BLaER1 treated with 17β-estradiol and CSF1 and Interleukin-3, amounts not matched to agents 10 nM and 100 nM (cell line): ENCODE measurements around the gene UBE2L6.

ENCODE experiments used
- H3K27ac ChIP-seq, 11 experiments: shearing (Covaris generic); formaldehyde crosslinking; 2 replicates each; pipeline ENCODE4 v1.8.1; 2022
- H3K27me3 ChIP-seq, 11 experiments: shearing (Covaris generic); formaldehyde crosslinking; 2 replicates each; pipeline ENCODE4 v1.8.1; 2022
- H3K36me3 ChIP-seq, 11 experiments: shearing (Covaris generic); formaldehyde crosslinking; 2 replicates each; pipeline ENCODE4 v1.8.1; 2022
- H3K4me1 ChIP-seq, 10 experiments: shearing (Covaris generic); formaldehyde crosslinking; 2 replicates each; pipeline ENCODE4 v1.8.1; 2022
- H3K4me2 ChIP-seq, 11 experiments: shearing (Covaris generic); formaldehyde crosslinking; 2 replicates each; pipeline ENCODE4 v1.8.1; 2022
- H3K4me3 ChIP-seq, 10 experiments: shearing (Covaris generic); formaldehyde crosslinking; 2 replicates each; pipeline ENCODE4 v1.8.1; 2022
- H3K9ac ChIP-seq, 11 experiments: shearing (Covaris generic); formaldehyde crosslinking; 2 replicates each; pipeline ENCODE4 v1.8.1; 2022
- H3K9me3 ChIP-seq, 11 experiments: shearing (Covaris generic); formaldehyde crosslinking; replicated peaks in 1 of 11; 2 replicates each; pipeline ENCODE4 v1.8.1; 2022
- H4K20me1 ChIP-seq, 11 experiments: shearing (Covaris generic); formaldehyde crosslinking; 2 replicates each; pipeline ENCODE4 v1.8.1; 2022
- Cebpa-rat ChIP-seq, 11 experiments: shearing (Covaris generic); IDR thresholded peaks; 2 replicates each; pipeline ENCODE4 v1.8.1; 2022

UBE2L6 gene

GRCh38 chr11:57513911-57514537 lies 53.4 kb downstream of the UBE2L6 start:
- peaks cover 0 to 27% (median 10%) of the 10 kb centered on the region in 11 experiments; a peak in 13 of 22 replicates for H4K20me1 ChIP-seq
- TF ChIP-seq Cebpa-rat (IDR thresholded peaks at IDR 0.05), result no peak
- peaks cover 18 to 47% (median 36%) of the 10 kb centered on the region in 10 experiments for H3K4me1 ChIP-seq
- H3K27me3 ChIP-seq, result no peaks in the 10 kb centered on the region
- H3K27ac ChIP-seq, result peak overlapping the region in 10 of 11 experiments; percentile 20 to 88 (median 78); a peak in 19 of 22 replicates
- peaks cover 0 to 29% (median 12%) of the 10 kb centered on the region in 11 experiments; a peak in 11 of 22 replicates for H3K36me3 ChIP-seq
- peak overlapping the region; percentile 93 to 100 (median 97) for H3K4me2 ChIP-seq
- H3K9ac ChIP-seq, result peak overlapping the region; percentile 75 to 90 (median 85); a peak in 21 of 22 replicates
- peak overlapping the region; percentile 79 to 97 (median 88) for H3K4me3 ChIP-seq
- H3K9me3 ChIP-seq, result no peaks in the 10 kb centered on the region

GRCh38 chr11:57513452-57513795 lies 54.0 kb downstream of the UBE2L6 start:
- Histone ChIP-seq H3K4me2 (peak overlapping the region; percentile 93 to 100 (median 97); a peak in 21 of 22 replicates), H3K27ac (peak overlapping the region in 4 of 11 experiments; percentile 1 to 82 (median 72); a peak in 3 of 22 replicates), H3K4me1 (peaks cover 18 to 53% (median 41%) of the 10 kb centered on the region in 10 experiments), H3K9ac (peak overlapping the region in 8 of 11 experiments; percentile 80 to 90 (median 86); a peak in 14 of 22 replicates), H3K36me3 (peaks cover 0 to 35% (median 17%) of the 10 kb centered on the region in 11 experiments; a peak in 12 of 22 replicates), H3K9me3 (no peaks in the 10 kb centered on the region), H3K27me3 (no peaks in the 10 kb centered on the region), H4K20me1 (peaks cover 0 to 30% (median 10%) of the 10 kb centered on the region in 11 experiments; a peak in 14 of 22 replicates), H3K4me3 (peak overlapping the region in 8 of 10 experiments; percentile 84 to 97 (median 89); a peak in 15 of 20 replicates)
- TF ChIP-seq Cebpa-rat (IDR thresholded peaks at IDR 0.05), result no peak

GRCh38 chr11:57512646-57513451 lies 54.6 kb downstream of the UBE2L6 start:
- H3K4me3 ChIP-seq, result peak overlapping the region in 7 of 10 experiments; percentile 84 to 94 (median 89); a peak in 14 of 20 replicates
- no peak for TF ChIP-seq Cebpa-rat (IDR thresholded peaks at IDR 0.05)
- H3K4me1 ChIP-seq, result peaks cover 18 to 57% (median 43%) of the 10 kb centered on the region in 10 experiments
- no peaks in the 10 kb centered on the region for H3K9me3 ChIP-seq
- peak overlapping the region in 10 of 11 experiments; percentile 93 to 99 (median 96); a peak in 19 of 22 replicates for H3K4me2 ChIP-seq
- H3K27ac ChIP-seq, result peak overlapping the region in 4 of 11 experiments; percentile 1 to 82 (median 54); a peak in 5 of 22 replicates
- peaks cover 0 to 36% (median 12%) of the 10 kb centered on the region in 11 experiments; a peak in 14 of 22 replicates for H4K20me1 ChIP-seq
- peak overlapping the region in 7 of 11 experiments; percentile 80 to 90 (median 87); a peak in 12 of 22 replicates for H3K9ac ChIP-seq
- peaks cover 0 to 41% (median 21%) of the 10 kb centered on the region in 11 experiments; a peak in 14 of 22 replicates for H3K36me3 ChIP-seq
- no peaks in the 10 kb centered on the region for H3K27me3 ChIP-seq

GRCh38 chr11:57511741-57512430 lies 55.6 kb downstream of the UBE2L6 start:
- peaks cover 0 to 50% (median 31%) of the 10 kb centered on the region in 11 experiments; a peak in 16 of 22 replicates for H3K36me3 ChIP-seq
- H3K27me3 ChIP-seq, result no peaks in the 10 kb centered on the region
- H3K9ac ChIP-seq, result peak overlapping the region in 2 of 11 experiments; percentile 21 to 87; a peak in 3 of 22 replicates
- peaks cover 0 to 43% (median 19%) of the 10 kb centered on the region in 11 experiments; a peak in 15 of 22 replicates for H4K20me1 ChIP-seq
- no peak for TF ChIP-seq Cebpa-rat (IDR thresholded peaks at IDR 0.05)
- peak overlapping the region in 2 of 11 experiments; percentile 46 to 62; a peak in 3 of 22 replicates for H3K27ac ChIP-seq
- peak overlapping the region in 1 of 10 experiments; percentile 37; a peak in 1 of 20 replicates for H3K4me3 ChIP-seq
- peaks cover 16 to 57% (median 43%) of the 10 kb centered on the region in 10 experiments for H3K4me1 ChIP-seq
- H3K4me2 ChIP-seq, result peak overlapping the region in 8 of 11 experiments; percentile 93 to 99 (median 96); a peak in 16 of 22 replicates
- no peaks in the 10 kb centered on the region for H3K9me3 ChIP-seq

GRCh38 chr11:57508341-57509170 lies 58.9 kb downstream of the UBE2L6 start:
- peaks cover 9 to 83% (median 62%) of the 10 kb centered on the region in 11 experiments; a peak in 21 of 22 replicates for H3K36me3 ChIP-seq
- peaks cover 0 to 63% (median 32%) of the 10 kb centered on the region in 11 experiments; a peak in 15 of 22 replicates for H4K20me1 ChIP-seq
- H3K9ac ChIP-seq, result peak overlapping the region in 1 of 11 experiments; percentile 13; a peak in 1 of 22 replicates
- no peaks in the 10 kb centered on the region for H3K27me3 ChIP-seq
- peak overlapping the region in 4 of 11 experiments; percentile 5 to 40 (median 26); a peak in 5 of 22 replicates for H3K4me2 ChIP-seq
- 0 out of 22 replicates have a peak overlapping the region, but pooled peaks of 1 of the 11 experiments have one; percentile 5 for H3K27ac ChIP-seq
- no peak for TF ChIP-seq Cebpa-rat (IDR thresholded peaks at IDR 0.05)
- no peak overlapping the region for H3K4me3 ChIP-seq
- H3K9me3 ChIP-seq, result no peaks in the 10 kb centered on the region
- peaks cover 0 to 43% (median 27%) of the 10 kb centered on the region in 10 experiments; a peak in 16 of 20 replicates for H3K4me1 ChIP-seq

- Histone ChIP-seq H4K20me1 (peaks cover 0 to 69% (median 43%) of the 10 kb centered on the region in 11 experiments; a peak in 15 of 22 replicates), H3K9me3 (no peaks in the 10 kb centered on the region), H3K4me2 (no peak overlapping the region), H3K27ac (no peak overlapping the region), H3K4me3 (no peak overlapping the region), H3K9ac (no peak overlapping the region), H3K4me1 (peaks cover 0 to 22% (median 9%) of the 10 kb centered on the region in 10 experiments; a peak in 11 of 20 replicates), H3K27me3 (no peaks in the 10 kb centered on the region), H3K36me3 (peaks cover 18 to 91% (median 81%) of the 10 kb centered on the region in 11 experiments; a peak in 21 of 22 replicates)
- TF ChIP-seq Cebpa-rat (IDR thresholded peaks at IDR 0.05), result no peak
Observed at GRCh38 chr11:57506522-57506921, 61.0 kb downstream of the UBE2L6 start.

GRCh38 chr11:57504511-57504910 lies 63.0 kb downstream of the UBE2L6 start:
- Histone ChIP-seq H4K20me1 (peaks cover 0 to 78% (median 44%) of the 10 kb centered on the region in 11 experiments; a peak in 15 of 22 replicates), H3K4me2 (no peak overlapping the region), H3K36me3 (peaks cover 18 to 90% (median 83%) of the 10 kb centered on the region in 11 experiments; a peak in 21 of 22 replicates), H3K9ac (no peak overlapping the region), H3K4me3 (no peak overlapping the region), H3K27me3 (no peaks in the 10 kb centered on the region), H3K4me1 (peaks cover 8 to 29% (median 21%) of the 10 kb centered on the region in 10 experiments), H3K9me3 (no peaks in the 10 kb centered on the region), H3K27ac (no peak overlapping the region)
- TF ChIP-seq Cebpa-rat (IDR thresholded peaks at IDR 0.05), result no peak
